Gastrocnemius medialis (tissue), 4 donors: Measurements from ENCODE around the gene FCRL2. TPM values are rescaled to one million over a fixed set of nuclear protein-coding genes. Genes with fewer than 3 reads are reported as not detected.

Source experiments
- ATAC-seq, 2 donors: fragments of 150-250 bp; one replicate each; pipeline ENCODE4 v1.9.1; 2016
- DNase-seq, 2 donors: peaks; one replicate each; pipeline ENCODE4 v3.0.0-alpha.2; 2019
- H3K27ac ChIP-seq, 4 donors: fragments of 200-600 bp; sonication (generic); 1 replicate in 1 of 4; 2 replicates in 3 of 4; pipeline ENCODE4 v1.5.1; 2016 to 2018; ENCODE audit warnings: mild to moderate bottlenecking in 2 of 4, moderate library complexity in 1 of 4
- H3K27me3 ChIP-seq, 3 donors: fragments of 200-600 bp; sonication (generic) in 2 of 3; 1 replicate in 1 of 3; 2 replicates in 2 of 3; pipeline versions ENCODE4 v1.5.1 to v1.6.0; 2016 to 2019; ENCODE audit warnings: mild to moderate bottlenecking in 1 of 3, moderate library complexity in 1 of 3
- H3K36me3 ChIP-seq, 2 donors: fragments of 200-600 bp; sonication (generic) in 1 of 2; one replicate each; pipeline ENCODE4 v1.5.1; 2017 to 2018
- H3K4me1 ChIP-seq, 2 donors: fragments of 200-600 bp; sonication (generic) in 1 of 2; one replicate each; pipeline ENCODE4 v1.5.1; 2016 to 2017; ENCODE audit warnings: mild to moderate bottlenecking in 2 of 2
- H3K4me3 ChIP-seq, 4 donors: fragments of 200-600 bp; sonication (generic) in 3 of 4; 1 replicate in 1 of 4; 2 replicates in 3 of 4; pipeline ENCODE4 v1.5.1; 2016 to 2019; ENCODE audit warnings: mild to moderate bottlenecking in 2 of 4
- H3K9me3 ChIP-seq, 3 donors: fragments of 200-600 bp; sonication (generic) in 2 of 3; 1 replicate in 1 of 3; 2 replicates in 2 of 3; pipeline ENCODE4 v1.5.1; 2016 to 2019
- POLR2A ChIP-seq, 2 donors: fragments of 450-650 bp; IDR thresholded peaks; one replicate each; pipeline ENCODE4 v1.6.1; 2017; ENCODE audit warnings: antibody characterized with exemption in 2 of 2, mild to moderate bottlenecking in 2 of 2, moderate library complexity in 2 of 2
- in situ Hi-C, 4 donors: fragments of 200-750 bp; cut with MboI; loops; one replicate each; pipeline versions ENCODE4 v1.15.0 to v1.8.0; 2017; ENCODE audit warnings: low sequenced_read_pairs in 4 of 4
- intact Hi-C: fragments of 100-400 bp; cut with DNase I; formaldehyde crosslinking; loops from one replicate; pipeline ENCODE4 v1.15.1; 2023; ENCODE audit warnings: low total_unique reads
- total RNA-seq, 4 donors: library from RNA; depleted of rRNA; stranded (reverse); fragments of >200 nt; gene quantifications; one replicate each; pipeline versions ENCODE4 v1.1.0 to v1.2.3, GENCODE V29; 2016
- TF ChIP-seq, protein P1 (sequence below), 5 experiments: fragments of 450-650 bp in 3 of 5; fragments of 200-600 bp in 2 of 5; sonication (generic) in 2 of 5; IDR thresholded peaks in 4 of 5; conservative IDR thresholded peaks in 1 of 5; 1 replicate in 4 of 5; 2 replicates in 1 of 5; pipeline ENCODE4 v1.5.1; 2016 to 2019; ENCODE audit warnings: antibody characterized with exemption in 5 of 5, mild to moderate bottlenecking in 3 of 5, moderate library complexity in 3 of 5

FCRL2 gene
- total RNA-seq, 4 donors from 2014 or later, result 0.19 TPM; not detected in 3

DNA sequence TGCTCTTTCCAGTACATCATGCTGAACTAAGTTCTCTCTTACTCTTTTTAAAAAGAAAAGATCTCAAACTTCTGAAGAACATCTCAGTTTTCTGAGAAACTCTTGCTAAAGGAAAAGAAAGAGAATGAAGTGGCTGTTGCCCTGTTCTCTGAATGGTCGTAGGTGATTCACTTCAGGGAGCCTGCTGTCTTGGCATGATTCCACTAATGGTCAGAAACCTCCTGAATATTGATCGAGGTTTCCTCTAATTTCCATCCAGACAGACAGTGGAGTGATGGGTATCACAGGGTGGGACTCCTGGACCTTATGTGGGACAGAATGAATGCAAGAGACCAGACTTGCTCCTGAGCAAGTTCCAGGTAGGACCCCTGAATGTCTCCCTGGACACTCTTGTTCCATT is 2.5 kb downstream of the FCRL2 start:
- TF ChIP-seq, protein P1, sequence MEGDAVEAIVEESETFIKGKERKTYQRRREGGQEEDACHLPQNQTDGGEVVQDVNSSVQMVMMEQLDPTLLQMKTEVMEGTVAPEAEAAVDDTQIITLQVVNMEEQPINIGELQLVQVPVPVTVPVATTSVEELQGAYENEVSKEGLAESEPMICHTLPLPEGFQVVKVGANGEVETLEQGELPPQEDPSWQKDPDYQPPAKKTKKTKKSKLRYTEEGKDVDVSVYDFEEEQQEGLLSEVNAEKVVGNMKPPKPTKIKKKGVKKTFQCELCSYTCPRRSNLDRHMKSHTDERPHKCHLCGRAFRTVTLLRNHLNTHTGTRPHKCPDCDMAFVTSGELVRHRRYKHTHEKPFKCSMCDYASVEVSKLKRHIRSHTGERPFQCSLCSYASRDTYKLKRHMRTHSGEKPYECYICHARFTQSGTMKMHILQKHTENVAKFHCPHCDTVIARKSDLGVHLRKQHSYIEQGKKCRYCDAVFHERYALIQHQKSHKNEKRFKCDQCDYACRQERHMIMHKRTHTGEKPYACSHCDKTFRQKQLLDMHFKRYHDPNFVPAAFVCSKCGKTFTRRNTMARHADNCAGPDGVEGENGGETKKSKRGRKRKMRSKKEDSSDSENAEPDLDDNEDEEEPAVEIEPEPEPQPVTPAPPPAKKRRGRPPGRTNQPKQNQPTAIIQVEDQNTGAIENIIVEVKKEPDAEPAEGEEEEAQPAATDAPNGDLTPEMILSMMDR (IDR thresholded peaks at IDR 0.05 in 4 of 5, conservative IDR thresholded peaks at IDR 0.05 in 1 of 5), result no peak
- TF ChIP-seq POLR2A (IDR thresholded peaks at IDR 0.05), result no peak
- no peak for ATAC-seq
- Histone ChIP-seq H3K9me3 (no peaks in the 10 kb centered on the region), H3K27me3 (no peaks in the 10 kb centered on the region), H3K4me1 (no peaks in the 10 kb centered on the region), H3K36me3 (no peaks in the 10 kb centered on the region), H3K27ac (no peak overlapping the region), H3K4me3 (no peak overlapping the region)
- no peak for DNase-seq
- in situ Hi-C loops, result no loop called here
- intact Hi-C loops, result no loop called here

- H3K27me3 ChIP-seq, result no peaks in the 10 kb centered on the region
- H3K4me1 ChIP-seq, result no peaks in the 10 kb centered on the region
- in situ Hi-C loops, result no loop called here
- no peak overlapping the region for H3K27ac ChIP-seq
- no peaks in the 10 kb centered on the region for H3K36me3 ChIP-seq
- ATAC-seq (no peak), DNase-seq (no peak)
- TF ChIP-seq, protein P1 (IDR thresholded peaks at IDR 0.05 in 4 of 5, conservative IDR thresholded peaks at IDR 0.05 in 1 of 5), result no peak
- TF ChIP-seq POLR2A (IDR thresholded peaks at IDR 0.05), result no peak
- H3K9me3 ChIP-seq, result no peaks in the 10 kb centered on the region
- intact Hi-C loops, result no loop called here
- no peak overlapping the region for H3K4me3 ChIP-seq
Observed at GRCh38 chr1:157773493-157774350, 3.2 kb downstream of the FCRL2 start.

DNA sequence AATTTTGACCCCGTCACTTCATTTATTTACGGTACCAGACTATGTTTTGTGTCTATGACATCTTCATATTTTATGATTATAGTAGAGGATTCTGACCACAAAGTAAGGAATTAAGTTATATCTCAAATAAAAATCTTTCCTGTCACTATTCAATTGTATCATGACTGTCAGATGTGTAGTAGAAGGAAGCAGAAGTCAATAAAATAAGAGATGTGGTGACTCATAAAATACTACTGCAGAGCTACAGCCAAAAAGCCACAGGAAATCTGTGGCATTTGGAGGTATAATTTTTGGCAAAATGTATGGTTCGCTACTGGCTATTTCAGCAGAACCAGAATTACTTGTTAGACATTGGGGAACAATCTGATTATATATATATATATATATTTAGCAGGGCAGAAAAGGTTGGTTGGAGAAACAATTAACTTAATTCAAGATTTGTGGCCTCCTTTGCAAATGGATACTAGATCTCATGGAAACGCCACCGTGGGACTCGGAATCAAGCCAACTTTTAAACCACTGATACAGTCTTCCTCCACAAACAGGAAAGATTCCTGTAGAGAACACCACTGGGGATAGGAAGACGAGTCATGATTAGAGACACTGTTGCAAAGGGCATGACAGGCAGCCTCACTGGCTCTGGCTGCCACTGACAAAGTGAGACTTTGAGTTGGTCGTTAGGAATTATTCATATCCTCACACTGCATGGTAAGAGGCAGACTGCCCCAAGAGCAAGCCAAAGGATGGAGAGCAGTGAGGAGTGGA is 5.1 kb downstream of the FCRL2 start:
- no peak for ATAC-seq
- Histone ChIP-seq H3K4me1 (no peaks in the 10 kb centered on the region), H3K27ac (no peak overlapping the region), H3K27me3 (no peaks in the 10 kb centered on the region), H3K9me3 (no peaks in the 10 kb centered on the region), H3K36me3 (no peaks in the 10 kb centered on the region), H3K4me3 (no peak overlapping the region)
- in situ Hi-C loops (no loop called here), intact Hi-C loops (no loop called here)
- no peak for TF ChIP-seq POLR2A (IDR thresholded peaks at IDR 0.05)
- TF ChIP-seq, protein P1 (IDR thresholded peaks at IDR 0.05 in 4 of 5, conservative IDR thresholded peaks at IDR 0.05 in 1 of 5), result no peak
- no peak for DNase-seq

GRCh38 chr1:157770442-157771043 is 6.4 kb downstream of the FCRL2 start:
- no peak for DNase-seq
- ATAC-seq, result no peak
- in situ Hi-C loops, result no loop called here
- Histone ChIP-seq H3K36me3 (no peaks in the 10 kb centered on the region), H3K4me3 (no peak overlapping the region), H3K9me3 (no peaks in the 10 kb centered on the region), H3K27me3 (no peaks in the 10 kb centered on the region), H3K27ac (no peak overlapping the region), H3K4me1 (no peaks in the 10 kb centered on the region)
- intact Hi-C loops, result no loop called here
- TF ChIP-seq POLR2A (IDR thresholded peaks at IDR 0.05), result no peak
- TF ChIP-seq, protein P1 (IDR thresholded peaks at IDR 0.05 in 4 of 5, conservative IDR thresholded peaks at IDR 0.05 in 1 of 5), result no peak
